Femur (tissue), 1 donor: ENCODE measurements around the gene USO1.
"Not testable (repeated sequence)": the region's sequence is repeated elsewhere in the genome, so short reads cannot be mapped to it uniquely, and the experiment has no call there.

ENCODE experiments used
- DNase-seq: peaks from one replicate; pipeline ENCODE4 v3.0.0-alpha.2; 2017

Gene USO1

GRCh38 chr4:75724066-75724866 lies at the start of gene USO1:
Gene USO1 (plus strand): TSS chr4:75724577. CDS start chr4:75724820, 243 bp downstream.
- peak; percentile 100 for DNase-seq

- DNase-seq = no peak
Measured at GRCh38 chr4:75675004-75675531, 49.3 kb upstream of the USO1 start.

- no peak for DNase-seq
Measured at GRCh38 chr4:75678473-75678872, 45.9 kb upstream of the USO1 start.

- no peak for DNase-seq
Measured at GRCh38 chr4:75678965-75679364, 45.4 kb upstream of the USO1 start.

GRCh38 chr4:75679876-75680575 lies 44.4 kb upstream of the USO1 start:
- DNase-seq = no peak

GRCh38 chr4:75683482-75684155 lies 40.8 kb upstream of the USO1 start:
- DNase-seq = no peak

- DNase-seq = no peak
Measured at GRCh38 chr4:75685546-75686189, 38.7 kb upstream of the USO1 start.

GRCh38 chr4:75686346-75686745 lies 38.0 kb upstream of the USO1 start:
- DNase-seq = no peak

- not testable (repeated sequence) for DNase-seq
Measured at GRCh38 chr4:75687125-75687524, 37.3 kb upstream of the USO1 start.

GRCh38 chr4:75692066-75692465 lies 32.3 kb upstream of the USO1 start:
- DNase-seq = not testable (repeated sequence)

GRCh38 chr4:75696071-75696470 lies 28.3 kb upstream of the USO1 start:
- no peak for DNase-seq

GRCh38 chr4:75696581-75696980 lies 27.8 kb upstream of the USO1 start:
- DNase-seq = no peak

GRCh38 chr4:75698162-75698962 lies 26.0 kb upstream of the USO1 start:
- no peak for DNase-seq

GRCh38 chr4:75698963-75699228 lies 25.5 kb upstream of the USO1 start:
- no peak for DNase-seq

- no peak for DNase-seq
Measured at GRCh38 chr4:75699299-75699698, 25.1 kb upstream of the USO1 start.

- DNase-seq = no peak
Measured at GRCh38 chr4:75702919-75703411, 21.4 kb upstream of the USO1 start.

GRCh38 chr4:75705198-75705977 lies 19.0 kb upstream of the USO1 start:
- no peak for DNase-seq

- no peak for DNase-seq
Measured at GRCh38 chr4:75708218-75708691, 16.1 kb upstream of the USO1 start.

GRCh38 chr4:75710246-75710645 lies 14.1 kb upstream of the USO1 start:
- DNase-seq = no peak

GRCh38 chr4:75714011-75714410 lies 10.4 kb upstream of the USO1 start:
- no peak for DNase-seq

- DNase-seq = no peak
Measured at GRCh38 chr4:75714704-75715103, 9.7 kb upstream of the USO1 start.
